ENCODE measurements around the gene LPP. TPM values are rescaled to one million over a fixed set of nuclear protein-coding genes. Genes with fewer than 3 reads are reported as not detected.

The LPP gene
- total RNA-seq, 1 donor from 2014 or later: 93.9 TPM

DNA sequence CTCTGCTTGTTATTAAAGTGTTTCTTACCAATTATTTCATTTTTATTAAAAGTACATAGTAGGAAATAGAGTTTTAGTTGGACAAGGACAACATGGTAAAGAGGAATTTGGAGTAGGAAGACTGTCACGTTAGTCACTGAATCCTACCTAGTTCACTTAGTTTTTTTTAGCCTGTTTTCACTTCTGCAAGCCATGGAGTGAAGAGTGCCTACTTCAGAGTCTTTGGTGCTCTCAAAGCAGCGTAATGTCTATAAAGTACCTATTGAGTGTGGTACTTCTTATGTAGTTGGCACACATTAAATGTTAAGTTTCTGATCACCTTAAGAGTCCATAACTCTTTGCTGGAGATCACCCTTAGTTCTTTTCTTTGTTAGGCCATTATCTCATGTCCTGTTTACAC, 78.7 kb downstream of the LPP start:
- no peak overlapping the region for H3K4me3 ChIP-seq (ENCODE audit: low read depth, low read length)
- DNase-seq (ENCODE audit: low read depth): no peak
- TF ChIP-seq CTCF (conservative IDR thresholded peaks at IDR 0.05; ENCODE audit: low read depth, low read length): no peak

- no peak for TF ChIP-seq CTCF (conservative IDR thresholded peaks at IDR 0.05; ENCODE audit: low read depth, low read length)
- H3K4me3 ChIP-seq (ENCODE audit: low read depth, low read length): no peak overlapping the region
- DNase-seq (ENCODE audit: low read depth): no peak
These were observed 79.4 kb downstream of the LPP start for GRCh38 chr3:188233320-188233719.

- H3K4me3 ChIP-seq (ENCODE audit: low read depth, low read length): no peak overlapping the region
- TF ChIP-seq CTCF (conservative IDR thresholded peaks at IDR 0.05; ENCODE audit: low read depth, low read length): no peak
- DNase-seq (ENCODE audit: low read depth): no peak
These were observed 80.2 kb downstream of the LPP start for GRCh38 chr3:188234132-188234531.

- no peak for DNase-seq (ENCODE audit: low read depth)
- no peak for TF ChIP-seq CTCF (conservative IDR thresholded peaks at IDR 0.05; ENCODE audit: low read depth, low read length)
- no peak overlapping the region for H3K4me3 ChIP-seq (ENCODE audit: low read depth, low read length)
These were observed 82.3 kb downstream of the LPP start for GRCh38 chr3:188236271-188236670.

GRCh38 chr3:188239035-188239434, 85.1 kb downstream of the LPP start:
- no peak overlapping the region for H3K4me3 ChIP-seq (ENCODE audit: low read depth, low read length)
- TF ChIP-seq CTCF (conservative IDR thresholded peaks at IDR 0.05; ENCODE audit: low read depth, low read length): no peak
- DNase-seq (ENCODE audit: low read depth): no peak

DNA sequence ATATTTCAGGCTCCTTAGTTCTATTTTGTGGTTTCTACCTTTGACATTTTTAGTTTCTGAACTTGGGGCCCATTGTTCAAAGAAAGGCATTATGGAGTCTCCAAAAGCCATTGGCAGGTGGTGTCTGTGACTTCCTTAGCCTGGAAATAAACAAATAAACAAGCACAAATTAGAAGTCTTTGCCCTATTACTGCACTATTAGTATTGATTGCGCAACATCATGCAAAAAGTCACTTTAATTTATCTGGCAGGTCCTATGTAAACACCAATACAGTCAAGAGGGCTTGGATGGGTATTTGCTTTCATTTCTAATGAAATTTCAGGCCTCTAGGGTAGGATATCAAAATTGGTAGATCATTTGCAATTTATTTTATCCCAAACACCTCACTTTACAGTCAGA, 85.6 kb downstream of the LPP start:
- no peak for DNase-seq (ENCODE audit: low read depth)
- no peak overlapping the region for H3K4me3 ChIP-seq (ENCODE audit: low read depth, low read length)
- TF ChIP-seq CTCF (conservative IDR thresholded peaks at IDR 0.05; ENCODE audit: low read depth, low read length): no peak

GRCh38 chr3:188240189-188240981, 86.4 kb downstream of the LPP start:
- no peak for DNase-seq (ENCODE audit: low read depth)
- TF ChIP-seq CTCF (conservative IDR thresholded peaks at IDR 0.05; ENCODE audit: low read depth, low read length): no peak
- no peak overlapping the region for H3K4me3 ChIP-seq (ENCODE audit: low read depth, low read length)
